Measurements from ENCODE around the gene TRPC4.

Gene TRPC4

GRCh38 chr13:37652596-37652995, 217.0 kb downstream of the TRPC4 start:
- no peak overlapping the region for H3K4me2 ChIP-seq (ENCODE audit: low read depth, low read length)

DNA sequence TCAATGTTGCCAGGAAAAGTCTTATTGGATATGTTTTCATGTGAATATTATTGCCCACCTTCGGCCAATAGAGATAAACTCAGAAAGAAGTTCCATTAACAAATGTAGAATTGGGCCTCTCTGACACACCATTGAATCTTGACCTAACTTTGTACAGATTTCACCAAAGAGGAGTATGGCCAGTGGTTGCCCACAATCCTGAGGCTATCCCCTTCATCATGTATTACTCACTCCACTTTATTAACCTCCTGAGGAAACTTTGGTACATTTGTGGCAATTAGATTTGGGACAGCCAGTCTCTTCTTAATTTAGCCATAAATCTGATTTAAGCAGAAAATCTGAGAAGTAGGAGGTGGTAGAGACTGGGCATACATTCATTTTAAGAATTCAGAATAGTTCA, 217.7 kb downstream of the TRPC4 start:
- Histone ChIP-seq H4K20me1 (ENCODE audit: insufficient read depth, low read length) (no peaks in the 10 kb centered on the region), H3K4me1 (ENCODE audit: low read length) (no peaks in the 10 kb centered on the region), H3K9ac (ENCODE audit: low read length) (no peak overlapping the region), H2AFZ (ENCODE audit: low read length) (no peak overlapping the region), H3K27me3 (replicated peaks; ENCODE audit: insufficient read depth, low read length) (no peaks in the 10 kb centered on the region), H3K9me2 (replicated peaks; ENCODE audit: insufficient read depth, low read length) (no peaks in the 10 kb centered on the region), H3K4me3 (ENCODE audit: low read length) (no peak overlapping the region), H3K9me3 (replicated peaks; ENCODE audit: insufficient read depth, low read length) (no peaks in the 10 kb centered on the region), H3F3A (ENCODE audit: insufficient read depth, low read length) (no peaks in the 10 kb centered on the region), H3K36me3 (replicated peaks; ENCODE audit: insufficient read depth, low read length) (no peaks in the 10 kb centered on the region), H3K27ac (ENCODE audit: low read length) (no peak overlapping the region), H3K79me2 (ENCODE audit: low read length) (no peaks in the 10 kb centered on the region), H3K4me2 (ENCODE audit: low read depth, low read length) (no peak overlapping the region)
- TF ChIP-seq EZH2phosphoT487 (IDR thresholded peaks at IDR 0.05; ENCODE audit: low read length) (no peak), EZH2 (optimal IDR thresholded peaks at IDR 0.05; ENCODE audit: low read depth, low read length) (no peak)
- TF ChIP-seq, protein P1, sequence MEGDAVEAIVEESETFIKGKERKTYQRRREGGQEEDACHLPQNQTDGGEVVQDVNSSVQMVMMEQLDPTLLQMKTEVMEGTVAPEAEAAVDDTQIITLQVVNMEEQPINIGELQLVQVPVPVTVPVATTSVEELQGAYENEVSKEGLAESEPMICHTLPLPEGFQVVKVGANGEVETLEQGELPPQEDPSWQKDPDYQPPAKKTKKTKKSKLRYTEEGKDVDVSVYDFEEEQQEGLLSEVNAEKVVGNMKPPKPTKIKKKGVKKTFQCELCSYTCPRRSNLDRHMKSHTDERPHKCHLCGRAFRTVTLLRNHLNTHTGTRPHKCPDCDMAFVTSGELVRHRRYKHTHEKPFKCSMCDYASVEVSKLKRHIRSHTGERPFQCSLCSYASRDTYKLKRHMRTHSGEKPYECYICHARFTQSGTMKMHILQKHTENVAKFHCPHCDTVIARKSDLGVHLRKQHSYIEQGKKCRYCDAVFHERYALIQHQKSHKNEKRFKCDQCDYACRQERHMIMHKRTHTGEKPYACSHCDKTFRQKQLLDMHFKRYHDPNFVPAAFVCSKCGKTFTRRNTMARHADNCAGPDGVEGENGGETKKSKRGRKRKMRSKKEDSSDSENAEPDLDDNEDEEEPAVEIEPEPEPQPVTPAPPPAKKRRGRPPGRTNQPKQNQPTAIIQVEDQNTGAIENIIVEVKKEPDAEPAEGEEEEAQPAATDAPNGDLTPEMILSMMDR (IDR thresholded peaks at IDR 0.05; ENCODE audit: low read length) = no peak
- DNase-seq = no peak

More at GRCh38 chr13:37652596-37652995, 217.0 kb downstream of the TRPC4 start:
- Histone ChIP-seq H3K9me3 (replicated peaks; ENCODE audit: insufficient read depth, low read length) (no peaks in the 10 kb centered on the region), H3K27me3 (replicated peaks; ENCODE audit: insufficient read depth, low read length) (no peaks in the 10 kb centered on the region), H3K4me3 (ENCODE audit: low read length) (no peak overlapping the region), H3K4me1 (ENCODE audit: low read length) (no peaks in the 10 kb centered on the region), H3K9me2 (replicated peaks; ENCODE audit: insufficient read depth, low read length) (no peaks in the 10 kb centered on the region), H4K20me1 (ENCODE audit: insufficient read depth, low read length) (no peaks in the 10 kb centered on the region), H3F3A (ENCODE audit: insufficient read depth, low read length) (no peaks in the 10 kb centered on the region), H3K79me2 (ENCODE audit: low read length) (no peaks in the 10 kb centered on the region), H2AFZ (ENCODE audit: low read length) (no peak overlapping the region), H3K9ac (ENCODE audit: low read length) (no peak overlapping the region), H3K36me3 (replicated peaks; ENCODE audit: insufficient read depth, low read length) (no peaks in the 10 kb centered on the region), H3K27ac (ENCODE audit: low read length) (no peak overlapping the region)
- DNase-seq = no peak
- no peak for TF ChIP-seq EZH2phosphoT487 (IDR thresholded peaks at IDR 0.05; ENCODE audit: low read length)
- TF ChIP-seq, protein P1 (IDR thresholded peaks at IDR 0.05; ENCODE audit: low read length) = no peak
- TF ChIP-seq EZH2 (optimal IDR thresholded peaks at IDR 0.05; ENCODE audit: low read depth, low read length) = no peak

DNA sequence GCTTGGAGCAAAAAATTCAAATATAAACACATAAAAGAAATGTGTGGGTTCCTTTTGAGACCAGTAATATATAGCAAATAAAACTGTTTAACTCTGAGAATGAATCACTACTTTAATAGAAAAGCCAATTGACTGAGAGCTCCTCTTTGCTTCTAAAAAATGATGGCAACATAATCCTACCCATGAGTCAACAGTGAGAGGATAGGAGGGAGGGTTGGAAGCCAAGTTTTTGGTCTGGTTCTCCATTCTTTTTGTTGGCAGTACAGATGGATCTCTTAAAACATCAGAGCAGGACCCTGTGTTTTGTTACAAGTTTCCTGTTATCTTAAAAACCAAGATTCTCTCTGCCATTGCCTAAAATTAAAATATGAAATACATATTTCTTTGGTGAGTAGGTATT, 221.0 kb downstream of the TRPC4 start:
- Histone ChIP-seq H3F3A (ENCODE audit: insufficient read depth, low read length) (no peaks in the 10 kb centered on the region), H3K4me1 (ENCODE audit: low read length) (no peaks in the 10 kb centered on the region), H3K9me3 (replicated peaks; ENCODE audit: insufficient read depth, low read length) (no peaks in the 10 kb centered on the region), H3K4me2 (ENCODE audit: low read depth, low read length) (no peak overlapping the region), H3K27ac (ENCODE audit: low read length) (no peak overlapping the region), H3K4me3 (ENCODE audit: low read length) (no peak overlapping the region), H3K9ac (ENCODE audit: low read length) (no peak overlapping the region), H4K20me1 (ENCODE audit: insufficient read depth, low read length) (no peaks in the 10 kb centered on the region), H2AFZ (ENCODE audit: low read length) (no peak overlapping the region), H3K9me2 (replicated peaks; ENCODE audit: insufficient read depth, low read length) (no peaks in the 10 kb centered on the region), H3K79me2 (ENCODE audit: low read length) (no peaks in the 10 kb centered on the region), H3K36me3 (replicated peaks; ENCODE audit: insufficient read depth, low read length) (no peaks in the 10 kb centered on the region), H3K27me3 (replicated peaks; ENCODE audit: insufficient read depth, low read length) (no peaks in the 10 kb centered on the region)
- TF ChIP-seq, protein P1 (IDR thresholded peaks at IDR 0.05; ENCODE audit: low read length) = no peak
- no peak for TF ChIP-seq EZH2phosphoT487 (IDR thresholded peaks at IDR 0.05; ENCODE audit: low read length)
- no peak for TF ChIP-seq EZH2 (optimal IDR thresholded peaks at IDR 0.05; ENCODE audit: low read depth, low read length)
- DNase-seq = no peak

Data from MM.1S (cell line).